ENCODE results near the gene CD27.

Gene CD27

DNA sequence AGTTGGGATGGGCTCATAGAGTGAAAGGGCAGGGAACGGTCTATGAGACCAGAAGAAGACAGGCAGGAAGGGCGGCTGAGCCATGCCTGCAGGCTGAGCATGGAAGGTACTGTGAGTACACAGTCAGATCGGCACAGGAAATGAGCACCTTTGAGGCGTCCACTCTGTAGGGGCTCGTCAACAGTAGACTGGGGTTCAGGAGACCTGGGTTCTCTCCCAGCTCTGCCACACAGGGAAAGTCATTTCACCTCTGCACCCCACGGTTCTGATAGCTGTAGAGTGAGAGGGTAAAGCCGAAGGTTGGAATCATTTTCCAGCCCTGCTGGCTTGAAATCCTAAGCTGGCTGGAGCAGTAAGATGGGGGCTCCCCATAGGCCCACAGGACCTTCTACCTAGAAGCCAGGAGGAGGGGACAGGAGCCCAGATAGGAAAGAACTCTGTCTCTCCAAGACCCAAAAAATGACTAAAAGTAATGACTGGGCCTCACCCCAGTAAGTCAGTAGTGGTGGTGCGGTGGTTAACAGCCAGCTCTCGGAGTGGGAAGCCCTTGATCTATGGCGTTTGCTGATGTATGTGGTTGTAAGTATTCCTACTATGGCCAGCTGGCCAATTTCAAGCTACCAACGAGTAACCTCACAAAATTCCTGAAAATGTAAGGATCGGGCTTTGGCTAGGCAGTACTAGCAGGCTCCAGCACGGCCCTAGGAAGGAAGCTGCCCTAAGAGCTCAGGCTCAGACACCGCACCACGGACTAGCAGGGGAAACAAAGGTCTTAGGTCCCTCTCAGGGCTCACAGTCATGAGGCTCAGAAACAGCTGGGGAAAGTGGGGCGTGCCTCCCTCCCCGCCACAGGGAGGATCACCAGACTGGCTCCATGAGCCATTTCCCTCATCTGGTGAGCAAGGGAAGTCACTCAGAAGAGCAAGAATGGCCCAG, 10.3 kb upstream of the CD27 start:
- TF ChIP-seq, protein P1, sequence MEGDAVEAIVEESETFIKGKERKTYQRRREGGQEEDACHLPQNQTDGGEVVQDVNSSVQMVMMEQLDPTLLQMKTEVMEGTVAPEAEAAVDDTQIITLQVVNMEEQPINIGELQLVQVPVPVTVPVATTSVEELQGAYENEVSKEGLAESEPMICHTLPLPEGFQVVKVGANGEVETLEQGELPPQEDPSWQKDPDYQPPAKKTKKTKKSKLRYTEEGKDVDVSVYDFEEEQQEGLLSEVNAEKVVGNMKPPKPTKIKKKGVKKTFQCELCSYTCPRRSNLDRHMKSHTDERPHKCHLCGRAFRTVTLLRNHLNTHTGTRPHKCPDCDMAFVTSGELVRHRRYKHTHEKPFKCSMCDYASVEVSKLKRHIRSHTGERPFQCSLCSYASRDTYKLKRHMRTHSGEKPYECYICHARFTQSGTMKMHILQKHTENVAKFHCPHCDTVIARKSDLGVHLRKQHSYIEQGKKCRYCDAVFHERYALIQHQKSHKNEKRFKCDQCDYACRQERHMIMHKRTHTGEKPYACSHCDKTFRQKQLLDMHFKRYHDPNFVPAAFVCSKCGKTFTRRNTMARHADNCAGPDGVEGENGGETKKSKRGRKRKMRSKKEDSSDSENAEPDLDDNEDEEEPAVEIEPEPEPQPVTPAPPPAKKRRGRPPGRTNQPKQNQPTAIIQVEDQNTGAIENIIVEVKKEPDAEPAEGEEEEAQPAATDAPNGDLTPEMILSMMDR (IDR thresholded peaks at IDR 0.05; ENCODE audit: low read depth, low read length): no peak
- DNase-seq (ENCODE audit: low read depth in 2 of 2): no peak
- H3K4me3 ChIP-seq (replicated peaks in 1 of 2; ENCODE audit: low read depth in 2 of 2, low read length in 2 of 2): no peak overlapping the region

GRCh38 chr12:6435961-6436715, 8.6 kb upstream of the CD27 start:
- TF ChIP-seq, protein P1 (IDR thresholded peaks at IDR 0.05; ENCODE audit: low read depth, low read length): no peak
- H3K4me3 ChIP-seq (replicated peaks in 1 of 2; ENCODE audit: low read depth in 2 of 2, low read length in 2 of 2): no peak overlapping the region
- DNase-seq (ENCODE audit: low read depth in 2 of 2): no peak

DNA sequence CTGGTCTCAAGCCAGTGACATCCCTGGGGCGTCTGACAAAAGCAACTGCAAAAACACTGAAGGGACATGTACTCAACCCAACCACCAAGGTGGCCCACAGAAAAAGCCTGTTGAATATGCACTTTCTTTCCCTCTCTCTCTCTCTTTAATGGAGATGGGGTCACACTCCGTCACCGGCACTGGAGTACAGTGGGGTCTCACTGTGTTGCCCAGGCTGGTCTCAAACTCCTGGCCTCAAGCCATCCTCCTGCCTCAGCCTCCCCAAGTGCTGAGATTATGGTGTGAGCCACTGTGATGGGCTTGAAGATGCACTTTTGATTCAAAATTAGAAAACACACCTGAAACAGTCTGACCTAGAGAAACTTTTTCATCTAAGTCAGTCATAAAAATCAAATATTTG, 7.2 kb upstream of the CD27 start:
- no peak overlapping the region for H3K4me3 ChIP-seq (replicated peaks in 1 of 2; ENCODE audit: low read depth in 2 of 2, low read length in 2 of 2)
- DNase-seq (ENCODE audit: low read depth in 2 of 2): no peak
- TF ChIP-seq, protein P1 (IDR thresholded peaks at IDR 0.05; ENCODE audit: low read depth, low read length): no peak

GRCh38 chr12:6438345-6438744, 6.4 kb upstream of the CD27 start:
- TF ChIP-seq, protein P1 (IDR thresholded peaks at IDR 0.05; ENCODE audit: low read depth, low read length): no peak

GRCh38 chr12:6440391-6440790, 4.4 kb upstream of the CD27 start:
- TF ChIP-seq, protein P1 (IDR thresholded peaks at IDR 0.05; ENCODE audit: low read depth, low read length): no peak
- no peak overlapping the region for H3K4me3 ChIP-seq (replicated peaks in 1 of 2; ENCODE audit: low read depth in 2 of 2, low read length in 2 of 2)
- no peak for DNase-seq (ENCODE audit: low read depth in 2 of 2)

More at GRCh38 chr12:6438345-6438744, 6.4 kb upstream of the CD27 start:
- H3K4me3 ChIP-seq (replicated peaks in 1 of 2; ENCODE audit: low read depth in 2 of 2, low read length in 2 of 2): no peak overlapping the region
- no peak for DNase-seq (ENCODE audit: low read depth in 2 of 2)

GRCh38 chr12:6442836-6443235, 1.9 kb upstream of the CD27 start:
- no peak overlapping the region for H3K4me3 ChIP-seq (replicated peaks in 1 of 2; ENCODE audit: low read depth in 2 of 2, low read length in 2 of 2)
- no peak for DNase-seq (ENCODE audit: low read depth in 2 of 2)
- TF ChIP-seq, protein P1 (IDR thresholded peaks at IDR 0.05; ENCODE audit: low read depth, low read length): no peak

Measured in cardiac fibroblast (primary cell).